RCC 7860 (cell line): ENCODE measurements around the gene SCAND1.
A peak's percentile ranks its signal among the peaks of the same experiment; 100 is the strongest.
"Not testable (repeated sequence)": the region's sequence is repeated elsewhere in the genome, so short reads cannot be mapped to it uniquely, and the experiment has no call there.

Experiments used
- DNase-seq: peaks from one replicate; pipeline ENCODE4 v3.0.0-alpha.2; 2015; ENCODE audit warnings: low spot score
- FAIRE-seq: peaks from 2 replicates; lab custom pipeline; 2012; peaks lifted over from hg19 to GRCh38; lab: Jason Lieb, UNC

SCAND1 gene

GRCh38 chr20:35954200-35954906 is at the start of gene SCAND1:
Gene SCAND1 (minus strand): TSS chr20:35954502. CDS start chr20:35954284, 218 bp downstream.
- DNase-seq (peak; percentile 98), FAIRE-seq (peak; percentile 70)

GRCh38 chr20:36004045-36004444 is 49.7 kb upstream of the SCAND1 start:
- DNase-seq (no peak), FAIRE-seq (no peak)

- FAIRE-seq (no peak), DNase-seq (no peak)
Observed at GRCh38 chr20:36002855-36003254, 48.6 kb upstream of the SCAND1 start.

DNA sequence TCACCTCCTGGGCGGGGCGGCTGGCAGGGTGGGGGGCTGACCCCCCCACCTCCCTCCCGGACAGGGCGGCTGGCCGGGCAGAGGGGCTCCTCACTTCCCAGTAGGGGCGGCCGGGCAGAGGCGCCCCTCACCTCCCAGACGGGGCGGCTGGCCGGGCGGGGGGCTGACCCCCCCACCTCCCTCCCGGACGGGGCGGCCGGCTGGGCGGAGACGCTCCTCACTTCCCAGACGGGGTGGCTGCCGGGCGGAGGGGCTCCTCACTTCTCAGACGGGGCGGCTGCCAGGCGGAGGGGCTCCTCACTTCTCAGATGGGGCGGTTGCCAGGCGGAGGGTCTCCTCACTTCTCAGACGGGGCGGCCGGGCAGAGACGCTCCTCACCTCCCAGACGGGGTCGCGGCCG is 47.0 kb upstream of the SCAND1 start:
- not testable (repeated sequence) for FAIRE-seq, DNase-seq

DNA sequence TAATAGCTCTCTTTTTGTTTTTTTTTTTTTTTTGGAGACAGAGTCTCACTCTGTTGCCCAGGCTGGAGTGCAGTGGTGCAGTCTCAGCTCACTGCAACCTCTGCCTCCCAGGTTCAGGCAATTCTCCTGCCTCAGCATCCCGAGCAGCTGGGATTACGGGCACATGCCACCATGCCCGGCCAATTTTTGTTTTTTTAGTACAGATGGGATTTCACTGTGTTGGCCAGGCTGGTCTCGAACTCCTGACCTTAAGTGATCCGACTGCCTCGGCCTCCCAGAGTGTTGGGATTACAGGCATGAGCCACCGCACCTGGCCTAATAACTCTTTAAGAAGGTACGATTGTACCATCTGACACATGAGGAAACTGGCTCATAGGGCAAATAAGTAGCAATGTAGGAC is 42.2 kb upstream of the SCAND1 start:
- not testable (repeated sequence) for DNase-seq, FAIRE-seq

DNA sequence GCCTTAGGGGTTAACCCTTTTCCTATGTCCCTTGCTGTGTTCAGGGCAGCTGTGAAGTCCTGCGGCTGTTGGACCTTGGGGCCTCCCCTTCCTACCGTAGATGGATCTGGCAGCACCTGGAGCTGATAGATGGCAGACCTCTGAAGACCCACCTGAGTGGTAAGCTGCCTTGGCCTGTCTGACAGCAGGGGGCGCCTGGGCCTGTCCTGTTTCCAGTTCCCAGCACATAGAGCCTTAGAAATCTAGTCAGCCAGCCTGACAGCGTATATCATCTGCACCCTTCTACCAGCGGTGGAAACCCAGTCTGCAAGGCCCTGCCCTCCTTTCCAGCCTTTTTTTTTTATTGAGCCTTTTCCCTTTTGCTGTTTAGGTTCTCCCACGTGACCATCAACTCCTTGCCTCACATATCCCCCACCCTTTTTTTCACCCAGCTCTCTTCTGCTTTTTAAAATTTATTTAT is 40.7 kb upstream of the SCAND1 start:
- peak; percentile 14 for FAIRE-seq
- peak; percentile 78 for DNase-seq

DNA sequence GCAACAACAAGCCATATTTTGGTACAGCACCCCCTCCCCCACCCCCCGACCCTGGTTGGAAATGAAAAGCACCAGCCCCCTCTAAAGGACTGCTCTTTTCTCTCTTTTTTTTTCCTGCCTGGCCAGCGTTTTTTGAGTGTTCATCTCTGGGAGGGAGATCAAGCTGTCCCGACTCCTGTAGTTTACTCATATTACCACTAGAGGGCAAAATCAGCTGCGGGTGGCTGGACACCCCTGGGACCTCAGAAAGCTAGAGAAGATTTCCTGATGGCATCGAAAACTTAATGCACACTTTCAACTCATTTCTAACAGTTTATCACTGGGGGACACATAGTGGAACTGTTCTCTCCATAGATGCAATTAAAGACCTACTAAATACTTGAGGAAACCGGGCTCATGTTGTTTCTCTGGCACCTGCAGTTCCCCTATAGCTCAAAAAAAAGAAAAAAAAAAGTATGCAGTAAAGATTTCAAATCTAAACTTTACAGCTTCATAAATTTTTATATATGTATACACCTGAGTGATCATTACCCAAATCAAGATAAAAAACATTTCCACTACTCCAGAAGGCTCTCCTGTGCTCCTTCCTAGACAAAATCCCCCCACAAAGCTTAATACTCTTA is 38.5 kb upstream of the SCAND1 start:
- DNase-seq (peak; percentile 62), FAIRE-seq (peak; percentile 75)

DNA sequence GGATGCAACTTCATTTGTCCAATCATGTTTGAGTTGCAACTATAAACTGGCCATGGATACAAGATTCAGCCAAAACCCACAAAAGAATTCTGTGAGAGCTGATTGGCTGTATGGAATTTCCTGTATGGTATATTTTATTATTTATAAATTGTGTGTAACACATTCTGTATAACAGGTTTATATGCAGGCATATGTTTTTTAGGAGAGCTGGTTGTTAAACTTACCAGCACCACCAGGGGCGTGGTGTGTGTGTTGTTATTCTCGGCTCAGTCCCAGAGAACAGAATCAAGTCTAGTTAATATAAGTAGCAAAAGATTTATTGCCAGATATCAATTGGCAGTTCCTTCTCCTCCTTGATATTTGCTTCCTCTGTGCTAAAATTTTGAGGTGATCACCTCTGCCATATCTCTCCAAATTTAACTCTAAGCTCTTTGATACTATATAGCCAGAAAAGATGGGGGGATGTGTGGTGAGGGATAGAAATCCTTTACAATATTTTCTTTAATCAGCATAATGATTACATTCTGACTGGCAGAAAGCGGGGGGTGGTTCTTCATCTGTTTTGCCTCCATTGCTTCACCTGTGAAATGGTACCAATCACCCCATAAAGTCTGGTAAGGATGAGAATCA is 37.0 kb upstream of the SCAND1 start:
- peak; percentile 59 for FAIRE-seq
- no peak for DNase-seq

- DNase-seq (no peak), FAIRE-seq (no peak)
Observed at GRCh38 chr20:35988910-35989463, 34.7 kb upstream of the SCAND1 start.

GRCh38 chr20:35985806-35986205 is 31.5 kb upstream of the SCAND1 start:
- no peak for DNase-seq
- no peak for FAIRE-seq

GRCh38 chr20:35984382-35984781 is 30.1 kb upstream of the SCAND1 start:
- FAIRE-seq = no peak
- no peak for DNase-seq

DNA sequence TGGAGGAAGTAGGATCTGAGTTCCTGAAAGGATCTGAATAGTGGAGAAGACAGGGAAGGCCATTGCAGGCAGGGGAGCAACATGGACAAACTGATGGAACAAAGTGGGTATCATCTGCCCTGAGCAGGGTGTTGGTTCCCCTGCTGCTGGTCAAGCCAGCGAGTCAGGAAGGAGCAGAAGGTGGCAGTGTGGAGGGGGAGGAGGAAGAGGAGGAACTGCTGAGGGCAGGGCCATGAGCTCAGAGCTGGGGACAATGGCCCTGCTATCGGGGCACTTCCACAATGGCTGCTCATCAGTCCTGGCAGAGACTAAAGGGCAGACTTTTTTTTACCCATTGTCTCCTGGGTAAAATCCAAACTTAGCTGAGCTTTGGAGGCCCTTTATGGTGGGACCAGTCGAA is 27.7 kb upstream of the SCAND1 start:
- FAIRE-seq = no peak
- DNase-seq = no peak

GRCh38 chr20:35979544-35979943 is 25.2 kb upstream of the SCAND1 start:
- FAIRE-seq (no peak), DNase-seq (no peak)

GRCh38 chr20:35978041-35978513 is 23.8 kb upstream of the SCAND1 start:
- DNase-seq = no peak
- FAIRE-seq = no peak

- FAIRE-seq (no peak), DNase-seq (no peak)
Observed at GRCh38 chr20:35975576-35976373, 21.5 kb upstream of the SCAND1 start.

- no peak for DNase-seq
- no peak for FAIRE-seq
Observed at GRCh38 chr20:35974256-35974655, 20.0 kb upstream of the SCAND1 start.

GRCh38 chr20:35972462-35972861 is 18.2 kb upstream of the SCAND1 start:
- DNase-seq (no peak), FAIRE-seq (no peak)

- FAIRE-seq = no peak
- DNase-seq = no peak
Observed at GRCh38 chr20:35971981-35972380, 17.7 kb upstream of the SCAND1 start.

DNA sequence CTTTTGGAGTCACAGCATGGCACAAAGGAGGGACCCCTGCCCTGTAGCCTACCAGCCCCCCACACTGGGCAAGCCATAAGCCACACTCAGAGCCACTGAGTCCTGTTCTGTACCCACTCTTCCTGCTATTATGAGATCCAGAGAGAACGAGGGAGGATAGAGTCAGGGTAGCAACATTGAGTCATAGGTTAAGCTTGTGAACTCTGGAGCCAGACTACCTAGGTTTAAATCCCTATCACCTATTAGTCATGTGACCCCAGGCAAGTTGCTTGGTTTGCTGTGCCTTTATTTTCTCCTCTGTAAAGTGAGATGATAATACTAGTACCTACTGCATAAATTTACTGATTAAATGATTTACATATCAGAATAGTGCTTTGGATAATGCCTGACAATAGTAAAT is 14.6 kb upstream of the SCAND1 start:
- DNase-seq (no peak), FAIRE-seq (no peak)

DNA sequence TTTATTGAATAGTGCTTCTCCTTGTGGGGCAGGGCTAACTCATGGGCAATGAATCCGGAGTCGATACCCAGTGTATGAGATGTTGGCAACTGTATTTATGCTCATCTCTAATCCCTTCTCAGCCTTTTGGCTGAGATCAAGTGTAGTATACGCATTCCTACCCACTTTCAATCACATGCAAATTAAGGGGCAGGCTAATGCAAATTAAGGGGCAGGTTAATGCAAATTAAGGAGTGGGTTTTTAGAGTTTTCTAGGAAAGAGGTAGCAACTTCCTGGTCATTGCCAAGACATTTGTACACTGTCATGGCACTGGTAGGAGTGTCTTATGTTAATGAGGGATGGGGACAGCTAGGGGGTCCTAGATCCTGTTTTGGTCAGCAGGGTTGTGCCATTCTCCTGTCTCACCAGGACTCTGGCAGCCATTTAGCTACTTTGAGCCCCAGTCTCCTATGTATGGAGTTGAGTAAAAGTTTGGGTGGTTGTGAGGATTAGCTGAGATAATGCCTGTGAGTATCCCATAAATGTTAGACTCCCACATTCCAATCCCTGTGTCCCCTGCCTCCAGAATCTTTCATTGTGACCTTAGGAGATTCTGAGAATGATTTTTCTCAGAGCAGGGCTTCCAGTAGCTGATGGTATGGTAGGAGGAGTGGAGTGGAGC is 13.8 kb upstream of the SCAND1 start, which contains the start of gene CNBD2:
Gene CNBD2, plus strand, starts transcription at position 612 of the 662 bp plus-strand sequence. CDS start 173 bp downstream, outside the sequence.
- FAIRE-seq (no peak), DNase-seq (no peak)
